ENCODE measurements around the gene WIZ. TPM values are rescaled to one million over a fixed set of nuclear protein-coding genes. Genes with fewer than 3 reads are reported as not detected.

WIZ gene
- polyA plus RNA-seq, 1 donor from 2014 or later, result 1.8 TPM

DNA sequence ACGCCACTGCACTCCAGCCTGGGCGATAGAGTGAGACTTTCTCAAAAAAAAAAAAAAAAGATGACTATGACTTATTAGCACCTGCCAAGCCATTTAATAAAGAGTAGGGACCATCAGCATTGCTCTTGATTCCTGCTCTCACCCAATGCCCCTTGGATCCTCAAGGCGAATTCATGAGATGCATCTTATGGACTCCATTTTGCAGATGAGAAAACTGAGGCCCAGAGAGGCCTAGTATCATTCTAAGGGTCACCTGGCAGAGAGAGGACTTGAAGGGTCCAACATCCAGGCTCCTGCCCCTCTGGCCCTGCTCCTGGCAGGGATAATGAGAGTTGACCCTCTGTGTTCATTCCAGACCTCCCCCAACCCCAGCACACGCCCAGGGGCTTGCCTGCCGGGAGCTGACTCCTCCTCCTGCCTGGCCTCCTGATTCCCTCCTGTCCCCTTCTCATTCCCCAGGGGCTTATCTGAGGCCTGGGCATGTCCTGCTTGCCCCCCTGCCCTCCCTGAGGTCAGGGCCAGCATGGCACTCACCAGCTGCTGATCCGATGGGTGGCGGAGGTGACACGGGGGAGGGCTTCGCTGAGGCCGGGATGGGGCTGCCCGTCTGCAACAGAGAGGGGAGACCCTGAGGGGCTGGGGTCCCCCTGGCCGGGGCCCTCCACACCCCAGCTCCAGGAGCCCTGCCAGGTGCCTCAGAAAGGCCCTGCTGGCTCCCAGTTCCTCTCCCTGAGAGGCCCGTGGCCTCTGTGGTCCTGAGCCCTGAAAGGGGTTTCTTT lies 7.4 kb downstream of the WIZ start:
- Mint-ChIP-seq H3K4me1 (peaks cover 0 to 3% (median 0%) of the 10 kb centered on the region in 3 donors), H3K4me3 (no peak overlapping the region), H3K9me3 (no peaks in the 10 kb centered on the region), H3K36me3 (no peaks in the 10 kb centered on the region), H3K27me3 (no peaks in the 10 kb centered on the region), H3K27ac (no peak overlapping the region)

DNA sequence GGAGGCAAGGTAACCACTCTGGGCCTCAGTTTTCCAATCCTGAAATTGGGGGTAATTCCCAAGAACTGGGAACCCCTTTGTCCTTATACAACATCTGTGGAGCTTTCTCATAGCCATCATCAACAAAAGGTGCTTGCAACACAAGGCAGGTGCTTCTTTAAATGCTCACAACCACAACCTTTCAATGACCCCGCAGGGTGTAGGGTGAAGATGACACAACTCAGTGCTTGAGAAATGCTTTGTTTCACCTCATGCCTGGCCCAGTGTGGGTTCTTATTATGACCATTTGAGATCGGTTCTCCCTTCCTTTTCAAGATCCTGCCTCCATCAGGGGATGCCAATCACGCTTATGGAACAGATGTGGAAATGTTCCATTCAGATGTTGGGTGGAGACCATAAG lies 8.4 kb downstream of the WIZ start:
- H3K4me3 Mint-ChIP-seq, result peak overlapping the region in 1 of 4 donors; percentile 11
- H3K4me1 Mint-ChIP-seq, result no peaks in the 10 kb centered on the region
- no peaks in the 10 kb centered on the region for H3K27me3 Mint-ChIP-seq
- no peaks in the 10 kb centered on the region for H3K9me3 Mint-ChIP-seq
- H3K36me3 Mint-ChIP-seq, result no peaks in the 10 kb centered on the region
- H3K27ac Mint-ChIP-seq, result no peak overlapping the region

DNA sequence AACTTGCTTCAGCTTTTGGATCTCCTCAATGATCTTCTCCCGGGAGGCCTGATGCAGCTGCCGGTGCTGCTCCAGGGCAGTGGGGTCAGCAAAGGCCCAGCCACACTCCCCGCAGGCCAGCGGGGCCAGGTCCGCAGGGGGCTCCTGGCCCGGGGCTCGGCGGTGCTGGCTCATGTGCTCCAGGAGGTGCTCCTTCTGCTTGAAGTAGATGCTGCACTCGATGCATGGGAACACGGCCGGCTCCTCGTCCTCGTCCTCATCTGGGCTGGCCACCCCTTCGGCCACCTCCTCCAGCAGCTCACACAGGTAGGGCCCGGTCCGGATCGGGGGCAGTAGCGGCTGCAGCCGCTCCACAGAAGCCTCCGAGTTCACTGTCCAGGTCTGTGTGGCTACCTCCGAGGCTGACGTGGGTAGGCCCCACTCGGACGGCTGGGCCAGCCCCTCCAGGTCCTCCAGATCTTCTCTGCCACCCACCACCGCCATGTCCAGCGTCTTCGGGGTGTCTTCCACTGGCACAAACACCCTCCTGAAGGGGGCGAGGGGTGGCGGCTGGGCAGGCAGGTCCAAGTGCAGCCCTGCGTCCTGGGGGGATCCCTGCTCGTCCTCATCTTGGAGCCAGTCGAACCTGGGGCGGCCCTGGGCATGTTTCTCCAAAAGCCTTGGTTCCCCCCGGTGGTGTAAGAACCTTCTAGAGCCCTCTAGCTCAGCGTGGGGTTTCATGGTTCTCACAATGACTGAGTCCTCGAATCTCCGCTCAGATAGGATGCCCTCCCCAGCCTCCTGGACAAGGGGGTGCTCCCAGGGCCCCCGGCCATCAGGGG lies 9.7 kb downstream of the WIZ start:
- H3K4me3 Mint-ChIP-seq, result no peak overlapping the region
- no peaks in the 10 kb centered on the region for H3K27me3 Mint-ChIP-seq
- H3K36me3 Mint-ChIP-seq, result no peaks in the 10 kb centered on the region
- no peaks in the 10 kb centered on the region for H3K4me1 Mint-ChIP-seq
- no peak overlapping the region for H3K27ac Mint-ChIP-seq
- H3K9me3 Mint-ChIP-seq, result no peaks in the 10 kb centered on the region

- H3K27ac Mint-ChIP-seq, result no peak overlapping the region
- H3K4me1 Mint-ChIP-seq, result no peaks in the 10 kb centered on the region
Measured at GRCh38 chr19:15439078-15439799, 10.5 kb downstream of the WIZ start.

DNA sequence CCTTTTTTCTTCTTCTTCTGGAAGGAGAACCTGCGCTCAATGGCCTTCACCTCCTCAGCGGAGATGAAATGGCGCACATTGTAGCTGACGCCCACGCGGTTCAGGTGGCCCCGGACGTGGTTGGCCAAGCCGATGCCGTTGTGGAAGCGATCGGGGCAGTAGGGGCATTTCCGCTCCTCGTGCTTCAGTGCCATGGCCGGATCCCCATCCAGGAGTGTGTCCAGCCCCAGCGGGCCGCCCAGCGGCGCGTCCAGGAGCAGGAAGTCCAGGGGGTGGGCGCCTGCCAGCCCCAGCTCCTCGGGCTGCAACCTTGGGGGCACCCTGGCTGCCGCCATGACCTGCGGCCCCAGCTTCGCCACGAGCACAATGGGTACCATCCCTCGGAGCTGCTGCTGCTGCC lies 11.2 kb downstream of the WIZ start:
- no peaks in the 10 kb centered on the region for H3K9me3 Mint-ChIP-seq
- no peak overlapping the region for H3K27ac Mint-ChIP-seq
- no peak overlapping the region for H3K4me3 Mint-ChIP-seq
- no peaks in the 10 kb centered on the region for H3K4me1 Mint-ChIP-seq
- no peaks in the 10 kb centered on the region for H3K27me3 Mint-ChIP-seq
- no peaks in the 10 kb centered on the region for H3K36me3 Mint-ChIP-seq

More at GRCh38 chr19:15439078-15439799, 10.5 kb downstream of the WIZ start:
- H3K27me3 Mint-ChIP-seq, result no peaks in the 10 kb centered on the region
- no peaks in the 10 kb centered on the region for H3K36me3 Mint-ChIP-seq
- no peaks in the 10 kb centered on the region for H3K9me3 Mint-ChIP-seq
- H3K4me3 Mint-ChIP-seq, result no peak overlapping the region

GRCh38 chr19:15438124-15438496 lies 11.6 kb downstream of the WIZ start:
- Mint-ChIP-seq H3K9me3 (no peaks in the 10 kb centered on the region), H3K36me3 (peaks cover under 1% of the 10 kb centered on the region), H3K27ac (no peak overlapping the region), H3K4me3 (no peak overlapping the region), H3K27me3 (no peaks in the 10 kb centered on the region), H3K4me1 (peaks cover under 1 to 4% (median 4%) of the 10 kb centered on the region in 3 donors)

DNA sequence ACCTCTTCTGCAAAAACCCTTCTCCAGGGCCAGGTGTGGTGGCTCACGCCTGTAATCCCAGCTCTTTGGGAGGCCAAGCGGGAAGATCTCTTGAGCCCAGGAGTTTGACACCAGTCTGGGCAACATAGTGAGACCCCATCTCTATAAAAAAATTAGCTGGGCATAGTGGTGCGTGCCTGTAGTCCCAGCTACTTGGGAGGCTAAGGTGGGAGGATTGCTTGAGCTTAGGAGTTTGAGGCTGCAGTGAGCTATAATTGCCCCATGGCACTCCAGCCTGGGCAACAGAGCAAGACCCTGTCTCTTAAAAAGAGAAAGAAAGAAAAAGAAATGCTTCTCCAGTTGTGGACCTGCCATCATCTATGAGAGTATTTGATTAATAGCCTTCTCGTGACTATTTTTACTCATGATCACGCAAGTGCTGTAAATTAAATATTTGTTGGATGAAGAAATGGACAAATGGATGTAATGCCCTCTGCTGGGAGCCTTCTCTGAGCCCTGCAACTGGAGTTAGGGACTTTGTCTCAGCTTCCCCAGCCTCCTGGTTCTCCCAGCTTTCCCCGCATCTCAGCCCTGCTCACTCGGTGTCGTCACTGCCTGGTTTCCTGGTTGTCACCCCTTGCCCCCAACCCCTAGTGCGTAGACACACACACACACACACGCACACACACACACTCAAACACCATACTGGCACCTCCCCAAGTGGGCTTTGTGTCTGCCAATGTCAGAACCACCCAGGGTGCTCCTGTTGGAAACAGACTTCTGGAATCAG lies 12.2 kb downstream of the WIZ start:
- Mint-ChIP-seq H3K27me3 (no peaks in the 10 kb centered on the region), H3K4me1 (peaks cover 2 to 7% (median 6%) of the 10 kb centered on the region in 3 donors), H3K4me3 (no peak overlapping the region), H3K27ac (no peak overlapping the region), H3K9me3 (no peaks in the 10 kb centered on the region), H3K36me3 (peaks cover 1% of the 10 kb centered on the region)

DNA sequence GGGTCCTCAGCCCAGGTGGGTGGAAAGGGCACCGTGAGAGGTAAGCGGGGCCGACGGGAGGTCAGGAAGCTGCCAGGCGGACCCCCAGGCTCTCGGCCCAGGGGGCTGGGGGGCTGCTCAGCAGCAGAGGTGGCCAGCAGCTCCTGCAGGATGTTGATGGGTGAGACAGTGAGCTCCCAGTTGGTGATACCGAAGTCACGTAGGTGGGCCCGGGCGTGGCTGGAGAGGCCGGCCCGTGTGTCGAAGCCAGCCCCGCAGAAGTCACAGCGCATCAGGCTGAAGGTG lies 13.0 kb downstream of the WIZ start:
- Mint-ChIP-seq H3K27ac (no peak overlapping the region), H3K4me3 (no peak overlapping the region), H3K9me3 (no peaks in the 10 kb centered on the region), H3K27me3 (no peaks in the 10 kb centered on the region), H3K36me3 (peaks cover 1% of the 10 kb centered on the region), H3K4me1 (peaks cover 2 to 7% (median 7%) of the 10 kb centered on the region in 3 donors)

DNA sequence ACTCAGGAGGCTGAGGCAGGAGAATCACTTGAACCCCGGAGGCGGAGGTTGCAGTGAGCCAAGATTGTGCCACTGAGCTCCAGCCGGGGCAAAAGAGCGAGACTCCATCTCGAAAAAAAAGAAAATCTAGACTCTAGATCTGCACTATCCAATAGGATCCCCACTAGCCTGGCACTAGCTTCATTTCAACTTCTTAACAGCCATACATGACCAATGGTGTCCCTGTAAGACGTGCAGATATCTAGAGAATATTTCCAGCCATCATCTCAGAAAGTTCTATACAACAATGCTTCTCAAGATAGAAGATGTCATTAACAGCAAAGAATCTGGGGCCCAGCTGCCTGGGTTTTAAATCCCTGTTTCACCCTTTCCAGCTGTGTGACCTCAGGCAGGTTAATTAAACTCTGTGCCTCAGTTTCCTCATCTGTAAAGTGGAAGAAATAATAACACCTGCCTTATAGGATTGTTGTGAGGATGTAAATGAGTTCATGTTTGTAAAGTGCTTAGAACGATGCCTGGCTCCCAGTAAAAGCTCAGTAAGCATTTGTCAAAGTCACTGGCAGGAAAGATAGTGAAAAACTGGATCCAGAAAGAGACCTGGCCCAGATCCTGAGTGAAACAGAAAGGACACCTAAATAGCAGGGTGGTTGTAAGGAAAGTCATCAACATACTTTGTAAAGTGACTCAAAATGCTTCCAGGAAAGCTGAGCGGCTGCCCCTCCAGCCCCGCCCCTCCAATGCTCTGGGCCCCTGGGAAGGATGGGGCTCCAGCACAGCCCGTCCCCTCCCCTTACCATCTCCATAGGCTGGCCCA lies 13.5 kb downstream of the WIZ start:
- no peaks in the 10 kb centered on the region for H3K9me3 Mint-ChIP-seq
- peaks cover 8 to 13% (median 12%) of the 10 kb centered on the region in 3 donors for H3K4me1 Mint-ChIP-seq
- peak overlapping the region in 1 of 4 donors; percentile 76 for H3K4me3 Mint-ChIP-seq
- H3K27ac Mint-ChIP-seq, result no peak overlapping the region
- no peaks in the 10 kb centered on the region for H3K27me3 Mint-ChIP-seq
- H3K36me3 Mint-ChIP-seq, result peaks cover 1% of the 10 kb centered on the region

DNA sequence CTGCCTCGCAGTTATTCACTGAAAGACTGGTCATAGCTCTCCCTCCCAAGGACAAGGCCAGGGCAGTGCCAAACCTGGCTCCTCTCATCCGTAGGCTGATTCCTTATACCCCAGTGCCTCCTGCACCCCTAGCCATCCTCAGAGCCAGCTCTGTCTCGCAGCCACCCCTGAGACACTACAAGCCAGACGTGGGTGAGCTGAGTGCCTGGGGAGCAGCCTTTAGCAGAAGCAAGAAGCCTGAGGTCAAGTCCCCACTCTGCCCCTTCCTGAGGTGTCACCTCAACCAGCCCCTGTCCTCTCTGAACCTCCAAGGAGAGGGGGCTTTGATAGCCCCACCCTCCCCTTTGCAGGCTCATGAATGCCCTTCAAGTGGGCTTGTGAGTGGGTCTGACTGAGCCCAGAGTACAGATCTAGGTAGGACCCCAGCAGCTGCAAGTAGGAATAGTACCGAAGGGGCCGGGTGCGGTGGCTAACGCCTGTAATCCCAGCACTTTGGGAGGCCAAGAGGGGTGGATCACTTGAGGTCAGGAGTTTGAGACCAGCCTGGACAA lies 16.2 kb downstream of the WIZ start:
- H3K27me3 Mint-ChIP-seq, result no peaks in the 10 kb centered on the region
- peaks cover 1% of the 10 kb centered on the region for H3K36me3 Mint-ChIP-seq
- no peaks in the 10 kb centered on the region for H3K9me3 Mint-ChIP-seq
- H3K4me1 Mint-ChIP-seq, result peaks cover 15 to 22% (median 19%) of the 10 kb centered on the region in 3 donors
- peak overlapping the region; percentile 37 to 95 (median 84) for H3K27ac Mint-ChIP-seq
- H3K4me3 Mint-ChIP-seq, result peak overlapping the region; percentile 91 to 99 (median 94)

DNA sequence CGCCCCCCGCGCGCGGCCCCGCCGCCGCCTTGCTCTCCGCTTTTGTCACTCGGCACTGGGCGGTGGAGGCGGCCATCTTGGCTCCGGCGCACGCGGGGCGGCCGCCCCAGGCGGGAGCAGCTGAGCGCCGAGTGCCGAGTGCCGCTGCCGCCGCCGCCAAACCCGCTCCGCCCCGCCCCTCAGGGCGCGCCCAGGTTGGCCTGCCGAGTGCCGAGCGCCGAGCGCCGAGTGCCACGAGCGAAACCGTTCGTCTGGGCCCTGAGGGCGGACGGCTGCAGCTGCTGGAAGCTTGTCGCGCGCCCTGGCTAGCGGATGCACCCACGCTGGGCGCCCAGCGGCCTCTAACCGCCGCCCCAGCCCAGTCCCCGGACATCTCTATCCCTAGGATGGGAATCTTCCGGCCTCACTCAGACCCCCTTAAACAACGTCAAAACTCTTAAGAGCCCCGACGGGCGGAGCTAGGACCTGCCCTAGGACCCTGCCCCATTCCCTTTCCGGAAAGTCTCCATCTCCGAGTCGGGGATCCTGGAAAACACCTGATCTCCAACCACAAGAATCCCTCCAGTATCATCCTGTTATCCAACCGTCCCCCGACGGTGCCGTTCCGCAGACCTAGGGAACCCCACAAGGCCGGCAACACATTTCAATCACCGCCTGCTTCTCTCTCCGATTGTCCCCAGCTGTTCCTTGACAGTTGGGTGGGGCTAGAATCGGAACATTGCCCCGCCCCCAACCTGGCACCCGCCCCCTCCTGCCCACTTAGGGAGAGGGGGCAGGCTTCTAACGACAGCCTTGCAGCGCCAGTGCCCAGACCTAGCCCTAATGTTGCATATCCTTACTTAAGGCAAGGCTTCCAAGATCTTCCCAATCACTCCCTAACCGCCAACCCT lies 16.9 kb downstream of the WIZ start:
- H3K27ac Mint-ChIP-seq, result peak overlapping the region; percentile 37 to 95 (median 84)
- H3K4me3 Mint-ChIP-seq, result peak overlapping the region; percentile 91 to 99 (median 94)
- H3K36me3 Mint-ChIP-seq, result peaks cover 1% of the 10 kb centered on the region
- no peaks in the 10 kb centered on the region for H3K9me3 Mint-ChIP-seq
- H3K27me3 Mint-ChIP-seq, result no peaks in the 10 kb centered on the region
- peaks cover 15 to 22% (median 19%) of the 10 kb centered on the region in 3 donors for H3K4me1 Mint-ChIP-seq

- H3K27ac Mint-ChIP-seq, result peak overlapping the region; percentile 83 to 90 (median 87)
- H3K36me3 Mint-ChIP-seq, result peaks cover 1% of the 10 kb centered on the region
- no peaks in the 10 kb centered on the region for H3K27me3 Mint-ChIP-seq
- H3K4me1 Mint-ChIP-seq, result peaks cover 15 to 22% (median 19%) of the 10 kb centered on the region in 3 donors
- H3K4me3 Mint-ChIP-seq, result peak overlapping the region; percentile 92 to 98 (median 94)
- H3K9me3 Mint-ChIP-seq, result no peaks in the 10 kb centered on the region
Measured at GRCh38 chr19:15432018-15432494, 17.7 kb downstream of the WIZ start.

All from IgD-negative memory B cell (primary cell).